HG02678 (cell line): Measurements from ENCODE around the gene TMEM80.

ENCODE experiments used
- ATAC-seq: cut with Tn5 transposase; IDR thresholded peaks from one replicate; pipeline ENCODE4 v1.9.1; 2021; ENCODE audit warnings: mild to moderate bottlenecking, moderate library complexity; ENCODE audit not compliant: unreplicated experiment

Gene TMEM80

GRCh38 chr11:742571-743201 is 47.1 kb downstream of the TMEM80 start:
- no peak for ATAC-seq

- no peak for ATAC-seq
Observed at GRCh38 chr11:745428-745827, 49.8 kb downstream of the TMEM80 start.

- peak; percentile 26 for ATAC-seq
Observed at GRCh38 chr11:746289-747157, 50.9 kb downstream of the TMEM80 start.

- ATAC-seq = peak; percentile 91
Observed at GRCh38 chr11:747158-748006, 51.8 kb downstream of the TMEM80 start, which contains the start of gene TALDO1. TSS of gene TALDO1 (plus strand) at chr11:747464. CDS start at chr11:747482, 18 bp downstream.

GRCh38 chr11:748007-748359 is 52.4 kb downstream of the TMEM80 start:
- no peak for ATAC-seq

GRCh38 chr11:749731-750130 is 54.1 kb downstream of the TMEM80 start:
- ATAC-seq = no peak
